Gastrocnemius medialis (tissue), 4 donors: ENCODE data around the gene FCGR3B.
"Not testable (repeated sequence)": the region's sequence is repeated elsewhere in the genome, so short reads cannot be mapped to it uniquely, and the experiment has no call there.

Experiments used
- POLR2A ChIP-seq, 2 donors: fragments of 450-650 bp; IDR thresholded peaks; one replicate each; pipeline ENCODE4 v1.6.1; 2017; ENCODE audit warnings: antibody characterized with exemption in 2 of 2, mild to moderate bottlenecking in 2 of 2, moderate library complexity in 2 of 2
- TF ChIP-seq, protein P1 (sequence below), 5 experiments: fragments of 450-650 bp in 3 of 5; fragments of 200-600 bp in 2 of 5; sonication (generic) in 2 of 5; IDR thresholded peaks in 4 of 5; conservative IDR thresholded peaks in 1 of 5; 1 replicate in 4 of 5; 2 replicates in 1 of 5; pipeline ENCODE4 v1.5.1; 2016 to 2019; ENCODE audit warnings: antibody characterized with exemption in 5 of 5, mild to moderate bottlenecking in 3 of 5, moderate library complexity in 3 of 5

DNA sequence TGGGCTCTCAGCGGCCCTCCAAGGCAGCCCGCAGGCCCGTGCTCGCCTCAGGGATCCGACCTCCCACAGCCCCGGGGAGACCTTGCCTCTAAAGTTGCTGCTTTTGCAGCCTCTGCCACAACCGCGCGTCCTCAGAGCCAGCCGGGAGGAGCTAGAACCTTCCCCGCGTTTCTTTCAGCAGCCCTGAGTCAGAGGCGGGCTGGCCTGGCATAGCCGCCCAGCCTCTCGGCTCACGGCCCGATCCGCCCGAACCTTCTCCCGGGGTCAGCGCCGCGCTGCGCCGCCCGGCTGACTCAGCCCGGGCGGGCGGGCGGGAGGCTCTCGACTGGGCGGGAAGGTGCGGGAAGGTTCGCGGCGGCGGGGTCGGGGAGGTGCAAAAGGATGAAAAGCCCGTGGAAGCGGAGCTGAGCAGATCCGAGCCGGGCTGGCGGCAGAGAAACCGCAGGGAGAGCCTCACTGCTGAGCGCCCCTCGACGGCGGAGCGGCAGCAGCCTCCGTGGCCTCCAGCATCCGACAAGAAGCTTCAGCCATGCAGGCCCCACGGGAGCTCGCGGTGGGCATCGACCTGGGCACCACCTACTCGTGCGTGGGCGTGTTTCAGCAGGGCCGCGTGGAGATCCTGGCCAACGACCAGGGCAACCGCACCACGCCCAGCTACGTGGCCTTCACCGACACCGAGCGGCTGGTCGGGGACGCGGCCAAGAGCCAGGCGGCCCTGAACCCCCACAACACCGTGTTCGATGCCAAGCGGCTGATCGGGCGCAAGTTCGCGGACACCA lies 25.0 kb downstream of the FCGR3B start:
- TF ChIP-seq, protein P1, sequence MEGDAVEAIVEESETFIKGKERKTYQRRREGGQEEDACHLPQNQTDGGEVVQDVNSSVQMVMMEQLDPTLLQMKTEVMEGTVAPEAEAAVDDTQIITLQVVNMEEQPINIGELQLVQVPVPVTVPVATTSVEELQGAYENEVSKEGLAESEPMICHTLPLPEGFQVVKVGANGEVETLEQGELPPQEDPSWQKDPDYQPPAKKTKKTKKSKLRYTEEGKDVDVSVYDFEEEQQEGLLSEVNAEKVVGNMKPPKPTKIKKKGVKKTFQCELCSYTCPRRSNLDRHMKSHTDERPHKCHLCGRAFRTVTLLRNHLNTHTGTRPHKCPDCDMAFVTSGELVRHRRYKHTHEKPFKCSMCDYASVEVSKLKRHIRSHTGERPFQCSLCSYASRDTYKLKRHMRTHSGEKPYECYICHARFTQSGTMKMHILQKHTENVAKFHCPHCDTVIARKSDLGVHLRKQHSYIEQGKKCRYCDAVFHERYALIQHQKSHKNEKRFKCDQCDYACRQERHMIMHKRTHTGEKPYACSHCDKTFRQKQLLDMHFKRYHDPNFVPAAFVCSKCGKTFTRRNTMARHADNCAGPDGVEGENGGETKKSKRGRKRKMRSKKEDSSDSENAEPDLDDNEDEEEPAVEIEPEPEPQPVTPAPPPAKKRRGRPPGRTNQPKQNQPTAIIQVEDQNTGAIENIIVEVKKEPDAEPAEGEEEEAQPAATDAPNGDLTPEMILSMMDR (IDR thresholded peaks at IDR 0.05 in 4 of 5, conservative IDR thresholded peaks at IDR 0.05 in 1 of 5), result not testable (repeated sequence)
- not testable (repeated sequence) for TF ChIP-seq POLR2A (IDR thresholded peaks at IDR 0.05)
